Testis (tissue), 2 donors: ENCODE results near the gene INTS6.

Source experiments
- CTCF ChIP-seq, 3 experiments: fragments of 450-650 bp in 2 of 3; fragments of 200-600 bp in 1 of 3; sonication (generic) in 1 of 3; IDR thresholded peaks; one replicate each; pipeline ENCODE4 v1.5.1; 2016 to 2019; ENCODE audit warnings: antibody characterized with exemption in 3 of 3, mild to moderate bottlenecking in 2 of 3, moderate library complexity in 1 of 3
- POLR2A ChIP-seq: fragments of 450-650 bp; IDR thresholded peaks from one replicate; pipeline ENCODE4 v1.6.1; 2017; ENCODE audit warnings: antibody characterized with exemption, mild to moderate bottlenecking, moderate library complexity

DNA sequence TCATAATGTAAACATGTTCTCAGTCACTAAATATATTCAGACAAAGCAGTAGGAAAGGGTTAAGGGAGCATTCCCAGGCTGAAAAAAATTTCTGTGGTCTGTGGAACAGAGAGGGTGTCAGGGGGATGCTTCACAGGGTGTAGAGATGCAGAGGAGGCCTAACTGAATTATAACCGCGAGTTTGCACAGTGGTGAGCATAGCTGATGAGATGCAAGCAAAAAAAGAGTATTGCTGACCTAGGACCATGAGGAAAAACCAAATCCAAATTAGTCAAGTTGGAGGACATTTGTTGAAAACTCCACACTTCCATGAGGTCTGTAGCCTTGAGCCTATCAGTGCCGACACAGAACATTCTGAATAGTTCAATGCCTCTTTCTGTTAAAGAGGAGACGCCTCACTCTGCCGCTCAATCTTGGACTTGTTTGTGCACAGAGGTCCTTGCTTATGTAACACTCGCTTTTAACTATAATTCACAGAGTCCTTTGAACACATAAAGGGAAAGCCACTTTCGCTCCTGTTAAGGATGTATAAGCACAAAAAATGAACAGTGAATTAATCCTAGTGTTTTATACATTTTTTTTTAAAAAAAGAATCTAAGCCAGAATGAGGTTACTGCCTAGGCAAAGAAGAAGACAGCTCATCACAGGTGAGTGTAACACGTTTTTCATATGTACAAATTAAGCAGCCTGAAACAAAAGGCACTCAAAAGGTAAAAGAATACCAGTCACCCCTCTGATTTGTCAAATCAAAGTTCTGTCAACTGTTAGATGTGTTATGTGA lies 25.8 kb upstream of the INTS6 start:
- TF ChIP-seq CTCF (IDR thresholded peaks at IDR 0.05) = no peak
- TF ChIP-seq POLR2A = no peak
